Neural progenitor cell (in vitro differentiated cells): ENCODE measurements around the gene LDLRAD4.

ENCODE experiments used
- EZH2 ChIP-seq: fragments of 200-600 bp; sonication (generic); IDR thresholded peaks from 2 replicates; pipeline ENCODE4 v1.6.1; 2017; ENCODE audit warnings: antibody characterized with exemption, mild to moderate bottlenecking, moderate library complexity
- TF ChIP-seq, protein P1 (sequence below): fragments of 200-600 bp; sonication (generic); IDR thresholded peaks from 2 replicates; pipeline ENCODE4 v1.5.1; 2017; ENCODE audit warnings: antibody characterized with exemption, mild to moderate bottlenecking

- TF ChIP-seq, protein P1, sequence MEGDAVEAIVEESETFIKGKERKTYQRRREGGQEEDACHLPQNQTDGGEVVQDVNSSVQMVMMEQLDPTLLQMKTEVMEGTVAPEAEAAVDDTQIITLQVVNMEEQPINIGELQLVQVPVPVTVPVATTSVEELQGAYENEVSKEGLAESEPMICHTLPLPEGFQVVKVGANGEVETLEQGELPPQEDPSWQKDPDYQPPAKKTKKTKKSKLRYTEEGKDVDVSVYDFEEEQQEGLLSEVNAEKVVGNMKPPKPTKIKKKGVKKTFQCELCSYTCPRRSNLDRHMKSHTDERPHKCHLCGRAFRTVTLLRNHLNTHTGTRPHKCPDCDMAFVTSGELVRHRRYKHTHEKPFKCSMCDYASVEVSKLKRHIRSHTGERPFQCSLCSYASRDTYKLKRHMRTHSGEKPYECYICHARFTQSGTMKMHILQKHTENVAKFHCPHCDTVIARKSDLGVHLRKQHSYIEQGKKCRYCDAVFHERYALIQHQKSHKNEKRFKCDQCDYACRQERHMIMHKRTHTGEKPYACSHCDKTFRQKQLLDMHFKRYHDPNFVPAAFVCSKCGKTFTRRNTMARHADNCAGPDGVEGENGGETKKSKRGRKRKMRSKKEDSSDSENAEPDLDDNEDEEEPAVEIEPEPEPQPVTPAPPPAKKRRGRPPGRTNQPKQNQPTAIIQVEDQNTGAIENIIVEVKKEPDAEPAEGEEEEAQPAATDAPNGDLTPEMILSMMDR = no peak
- TF ChIP-seq EZH2 = no peak
Measured at GRCh38 chr18:13379062-13379865, 160.7 kb downstream of the LDLRAD4 start.
